ENCODE data around the gene FABP1.

GRCh38 chr2:88080545-88080944 lies 47.3 kb downstream of the FABP1 start:
- TF ChIP-seq EP300 (IDR thresholded peaks at IDR 0.05) (no peak), CTCF (IDR thresholded peaks at IDR 0.05) (no peak)
